HFF-Myc (cell line): ENCODE measurements around the gene CCDC51.

ENCODE experiments used
- DNase-seq: peaks from one replicate; pipeline ENCODE4 v3.0.0-alpha.2; 2011; ENCODE audit warnings: low read depth; ENCODE audit errors: extremely low read depth
- H3K4me3 ChIP-seq: replicated peaks from 2 replicates; pipeline ENCODE4 v1.5.1; 2011; ENCODE audit warnings: low read depth, mild to moderate bottlenecking, control low read depth, low read length
- TF ChIP-seq, protein P1 (sequence below): IDR thresholded peaks from 2 replicates; pipeline ENCODE4 v1.5.1; 2012; ENCODE audit warnings: mild to moderate bottlenecking, low read depth, low read length, control low read depth; ENCODE audit errors: missing control alignments

CCDC51 gene

DNA sequence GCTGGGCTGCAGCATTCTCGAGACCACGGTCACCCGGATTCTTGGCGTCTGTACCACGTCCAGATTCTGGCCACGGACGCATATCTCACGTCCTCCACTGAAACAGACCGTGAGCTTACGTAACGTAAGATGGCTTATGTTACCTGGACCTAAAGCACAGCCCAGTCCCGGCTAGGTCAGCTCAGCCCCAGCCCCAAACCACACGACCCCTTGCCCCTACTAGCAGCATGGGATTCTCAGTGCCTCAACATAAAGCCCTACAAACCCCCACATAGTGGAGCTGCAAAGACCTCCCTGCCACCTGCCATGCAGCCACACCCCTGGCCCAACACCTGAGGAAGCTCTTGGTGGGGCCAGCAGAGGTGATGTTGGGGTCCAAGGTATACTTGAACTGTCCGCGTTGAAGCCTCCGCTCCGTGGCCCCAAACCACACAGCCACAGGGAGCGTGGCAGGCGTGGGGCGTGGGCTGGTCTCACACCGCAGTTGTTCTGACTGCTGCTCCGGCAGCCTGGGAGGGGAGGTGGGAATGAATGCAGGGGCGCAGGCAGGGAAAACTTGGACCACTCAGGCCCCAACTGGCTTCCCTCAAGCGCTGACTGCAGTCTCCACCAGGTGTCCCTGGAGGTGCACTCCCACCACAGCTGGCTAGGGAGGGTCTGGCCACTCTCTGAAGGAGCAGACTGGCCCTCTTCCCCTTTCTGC, 24.5 kb downstream of the CCDC51 start:
- no peak overlapping the region for H3K4me3 ChIP-seq

DNA sequence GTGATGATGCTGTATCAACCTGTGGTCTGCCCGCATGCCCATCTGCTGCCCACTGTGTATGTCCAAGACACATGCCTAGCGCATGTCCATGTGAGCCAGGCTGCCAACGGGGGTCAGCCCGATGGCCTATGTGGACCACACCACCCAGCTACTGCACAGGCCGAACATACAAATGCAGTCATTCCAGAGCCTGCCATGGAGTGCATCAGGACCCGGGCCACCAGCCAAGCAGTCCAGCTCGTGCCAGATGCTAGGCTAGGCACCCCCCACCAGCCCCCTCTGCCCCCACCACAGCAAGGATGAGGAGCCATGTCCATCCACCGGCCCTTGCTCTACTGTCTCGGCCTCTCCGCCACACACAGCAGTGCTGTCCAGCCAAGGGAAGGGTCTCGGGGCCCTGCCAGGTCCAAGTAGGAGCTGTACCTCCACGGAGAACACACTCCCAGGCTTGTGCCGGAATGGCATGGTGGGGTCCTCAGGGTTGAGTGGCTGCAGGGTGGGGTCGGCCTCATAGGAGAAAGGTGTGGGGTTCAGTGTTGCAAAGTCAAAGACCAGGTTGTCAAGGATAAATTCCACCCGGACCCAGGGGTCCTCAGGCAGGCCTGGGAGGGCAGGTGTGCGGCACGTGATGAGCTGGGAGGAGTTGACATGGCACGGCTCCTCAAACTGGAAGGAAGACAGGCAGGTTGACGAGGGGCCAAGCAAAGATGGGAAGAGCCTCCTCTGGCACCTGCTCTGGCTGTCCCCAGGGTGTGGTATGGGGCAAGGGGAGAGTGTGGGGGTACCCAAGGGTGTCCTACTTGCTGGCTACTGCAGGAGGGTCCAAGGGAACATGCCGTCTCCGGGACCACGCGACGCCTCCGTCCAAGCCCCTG, 25.3 kb downstream of the CCDC51 start:
- DNase-seq = no peak
- no peak overlapping the region for H3K4me3 ChIP-seq
- TF ChIP-seq, protein P1, sequence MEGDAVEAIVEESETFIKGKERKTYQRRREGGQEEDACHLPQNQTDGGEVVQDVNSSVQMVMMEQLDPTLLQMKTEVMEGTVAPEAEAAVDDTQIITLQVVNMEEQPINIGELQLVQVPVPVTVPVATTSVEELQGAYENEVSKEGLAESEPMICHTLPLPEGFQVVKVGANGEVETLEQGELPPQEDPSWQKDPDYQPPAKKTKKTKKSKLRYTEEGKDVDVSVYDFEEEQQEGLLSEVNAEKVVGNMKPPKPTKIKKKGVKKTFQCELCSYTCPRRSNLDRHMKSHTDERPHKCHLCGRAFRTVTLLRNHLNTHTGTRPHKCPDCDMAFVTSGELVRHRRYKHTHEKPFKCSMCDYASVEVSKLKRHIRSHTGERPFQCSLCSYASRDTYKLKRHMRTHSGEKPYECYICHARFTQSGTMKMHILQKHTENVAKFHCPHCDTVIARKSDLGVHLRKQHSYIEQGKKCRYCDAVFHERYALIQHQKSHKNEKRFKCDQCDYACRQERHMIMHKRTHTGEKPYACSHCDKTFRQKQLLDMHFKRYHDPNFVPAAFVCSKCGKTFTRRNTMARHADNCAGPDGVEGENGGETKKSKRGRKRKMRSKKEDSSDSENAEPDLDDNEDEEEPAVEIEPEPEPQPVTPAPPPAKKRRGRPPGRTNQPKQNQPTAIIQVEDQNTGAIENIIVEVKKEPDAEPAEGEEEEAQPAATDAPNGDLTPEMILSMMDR = no peak

More for the DNA sequence above, 24.5 kb downstream of the CCDC51 start:
- no peak for DNase-seq
- TF ChIP-seq, protein P1 = no peak

DNA sequence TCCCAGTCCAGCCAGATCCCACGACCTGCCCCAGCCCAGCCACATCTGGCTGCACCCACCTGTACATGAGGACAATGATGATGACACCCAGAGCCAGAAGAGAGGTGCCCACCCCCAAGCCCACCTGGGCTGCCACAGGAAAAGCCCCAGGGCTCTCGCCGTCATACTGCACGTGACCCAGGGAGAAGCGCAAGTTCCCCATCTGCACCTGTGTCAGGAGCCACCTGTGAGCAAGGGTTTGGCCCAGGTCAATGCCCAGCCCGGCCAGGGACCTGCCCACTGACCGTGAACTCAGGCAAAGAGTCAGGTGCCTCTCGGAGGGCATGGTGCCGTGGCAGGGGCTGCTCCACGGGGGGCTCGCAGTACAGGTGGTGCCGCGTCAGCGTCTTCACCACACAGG, 26.3 kb downstream of the CCDC51 start:
- TF ChIP-seq, protein P1 = no peak
- H3K4me3 ChIP-seq = no peak overlapping the region
- no peak for DNase-seq

DNA sequence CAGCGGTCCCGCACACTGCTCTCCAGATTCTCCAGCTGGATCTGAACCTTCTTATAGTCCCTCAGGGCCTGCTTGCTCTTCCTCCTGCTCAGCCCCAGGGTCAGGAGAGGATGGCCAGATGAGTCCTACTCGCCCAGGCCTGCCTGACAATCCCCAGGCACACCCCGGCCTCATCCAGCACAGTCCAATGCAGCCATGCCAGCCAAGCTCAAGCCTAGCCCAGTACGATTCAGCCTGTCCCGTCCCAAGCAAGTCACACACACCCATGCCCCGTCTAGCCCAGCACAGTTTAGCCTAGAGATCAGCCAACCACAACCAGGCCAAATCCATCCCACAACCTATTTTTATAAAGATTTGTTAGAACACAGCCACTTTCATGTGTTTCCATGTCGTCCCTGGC, 26.8 kb downstream of the CCDC51 start:
- no peak overlapping the region for H3K4me3 ChIP-seq
- TF ChIP-seq, protein P1 = no peak
- DNase-seq = no peak

DNA sequence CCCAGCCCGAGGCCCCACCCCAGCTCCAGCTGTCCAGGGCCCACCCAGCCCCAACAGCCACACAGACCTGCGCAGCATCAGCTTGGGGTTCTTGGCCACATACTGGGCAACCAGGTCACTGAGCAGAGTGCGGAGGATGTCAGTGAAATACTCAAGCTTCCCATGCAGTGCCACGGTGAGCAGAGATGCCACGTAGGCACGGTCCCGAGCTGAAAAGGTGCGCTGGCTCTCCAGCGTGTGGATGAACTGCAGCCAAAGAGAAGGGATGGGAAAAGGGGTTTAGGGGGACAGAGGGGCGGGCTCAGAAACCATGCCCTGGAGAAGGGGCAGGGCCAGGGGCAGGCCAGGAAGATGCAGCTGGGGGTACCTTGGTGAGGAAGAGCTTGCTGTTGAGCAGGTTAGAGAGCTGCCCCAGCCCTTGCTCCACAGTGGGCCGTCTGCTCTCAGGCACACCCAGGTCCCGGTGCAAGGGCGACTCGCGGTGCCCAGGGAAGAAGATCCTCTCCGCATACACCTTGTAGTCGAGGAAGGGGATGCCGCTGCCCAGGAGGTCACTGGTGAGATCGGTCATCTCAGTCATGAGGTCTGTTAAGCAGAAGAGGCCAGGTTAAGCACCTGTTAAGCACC, 27.4 kb downstream of the CCDC51 start:
- no peak for DNase-seq
- no peak overlapping the region for H3K4me3 ChIP-seq
- TF ChIP-seq, protein P1 = no peak

DNA sequence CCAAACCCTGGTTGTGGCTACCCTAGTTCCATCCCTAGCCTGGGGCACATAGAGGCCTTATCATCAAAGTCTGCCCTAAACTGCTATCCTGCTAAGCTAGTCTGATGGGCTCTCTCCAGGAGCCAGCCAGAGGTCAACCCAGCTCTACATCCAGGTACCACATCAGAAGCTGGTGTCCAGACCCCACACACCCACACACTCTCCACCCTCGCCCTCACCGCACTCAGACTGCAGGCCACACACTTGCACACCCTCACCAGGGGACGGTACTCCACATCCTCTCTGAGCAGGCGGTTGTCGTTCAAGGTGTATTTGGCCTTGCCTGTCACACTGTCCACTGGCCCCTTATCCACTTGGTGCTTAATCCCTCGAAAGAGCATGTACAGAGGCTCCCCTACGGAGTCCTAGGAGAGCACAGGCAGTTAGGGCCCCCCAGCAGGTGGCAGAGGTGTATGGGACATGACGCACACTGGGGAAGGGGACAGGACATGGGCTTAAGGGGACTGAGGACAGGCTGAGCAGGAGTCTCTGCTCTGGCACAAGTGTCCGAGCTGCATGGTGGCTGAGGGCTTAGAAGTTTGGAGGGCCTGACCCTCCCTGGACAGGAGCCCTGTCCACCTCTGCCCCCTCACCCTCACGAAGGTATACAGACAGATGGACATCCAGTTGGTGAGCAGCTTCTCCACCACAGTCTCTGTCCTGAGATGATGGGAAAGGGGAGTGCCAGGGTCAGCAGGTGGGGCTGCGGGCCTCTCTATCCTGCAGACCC, 28.1 kb downstream of the CCDC51 start:
- DNase-seq = no peak
- TF ChIP-seq, protein P1 = no peak
- no peak overlapping the region for H3K4me3 ChIP-seq
